IMR-90 (cell line): Measurements from ENCODE around the gene MMP2.

Experiments used
- BHLHE40 ChIP-seq: fragments of 150-350 bp; IDR thresholded peaks from 2 replicates; pipeline ENCODE4 v1.6.1; 2016; ENCODE audit warnings: mild to moderate bottlenecking, low read depth, low read length
- FOS ChIP-seq: fragments of 150-350 bp; IDR thresholded peaks from 2 replicates; pipeline ENCODE4 v1.6.1; 2016; ENCODE audit warnings: low read depth, low read length
- MXI1 ChIP-seq: IDR thresholded peaks from 2 replicates; pipeline ENCODE4 v1.6.1; 2012; ENCODE audit warnings: low read depth, mild to moderate bottlenecking, low read length, moderate library complexity, borderline replicate concordance
- POLR2A ChIP-seq: IDR thresholded peaks from 2 replicates; pipeline ENCODE4 v1.6.1; 2012; ENCODE audit warnings: mild to moderate bottlenecking, low read depth, low read length
- RAD21 ChIP-seq: IDR thresholded peaks from 2 replicates; pipeline ENCODE4 v1.6.1; 2012; ENCODE audit warnings: low read length, improper control_type of control experiment
- TF ChIP-seq, protein P1 (sequence below): conservative IDR thresholded peaks from 2 replicates; pipeline ENCODE4 v1.5.1; 2012; ENCODE audit warnings: mild to moderate bottlenecking, low read depth, low read length, improper control_type of control experiment

DNA sequence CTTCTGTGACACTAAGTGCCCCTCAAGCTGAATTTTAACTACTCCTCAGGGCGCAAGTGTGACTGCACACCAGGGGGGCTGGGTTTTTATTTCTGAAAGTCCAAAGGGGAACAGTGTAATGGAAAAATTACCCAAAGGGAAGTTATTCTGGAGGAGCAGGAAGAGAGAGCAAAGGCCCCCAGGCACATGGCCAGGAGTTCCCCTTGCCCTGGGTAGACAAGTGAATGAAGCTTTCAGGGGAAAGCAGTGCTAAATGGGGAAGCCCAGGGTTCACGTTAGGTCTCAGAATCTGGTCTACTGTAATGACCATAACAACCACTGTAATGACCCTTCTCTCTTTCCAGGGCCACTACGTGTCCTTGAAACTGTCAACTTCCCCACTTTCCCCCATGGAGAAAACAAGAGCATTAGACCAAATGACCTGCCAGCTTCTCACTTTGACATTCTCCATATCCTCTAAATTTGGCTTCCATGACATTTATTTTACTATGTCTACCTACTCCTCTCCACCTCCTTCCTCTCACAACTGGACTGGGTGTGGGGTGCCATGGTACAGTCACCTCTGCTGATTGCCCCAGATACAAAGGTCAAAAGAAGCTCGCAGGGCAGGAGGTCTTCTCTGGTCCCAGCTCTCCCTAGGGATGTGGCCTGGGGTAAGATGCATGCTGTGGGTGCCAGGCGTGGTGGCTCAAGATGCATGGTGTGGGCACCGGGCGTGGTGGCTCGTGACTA is 34.1 kb upstream of the MMP2 start:
- TF ChIP-seq, protein P1, sequence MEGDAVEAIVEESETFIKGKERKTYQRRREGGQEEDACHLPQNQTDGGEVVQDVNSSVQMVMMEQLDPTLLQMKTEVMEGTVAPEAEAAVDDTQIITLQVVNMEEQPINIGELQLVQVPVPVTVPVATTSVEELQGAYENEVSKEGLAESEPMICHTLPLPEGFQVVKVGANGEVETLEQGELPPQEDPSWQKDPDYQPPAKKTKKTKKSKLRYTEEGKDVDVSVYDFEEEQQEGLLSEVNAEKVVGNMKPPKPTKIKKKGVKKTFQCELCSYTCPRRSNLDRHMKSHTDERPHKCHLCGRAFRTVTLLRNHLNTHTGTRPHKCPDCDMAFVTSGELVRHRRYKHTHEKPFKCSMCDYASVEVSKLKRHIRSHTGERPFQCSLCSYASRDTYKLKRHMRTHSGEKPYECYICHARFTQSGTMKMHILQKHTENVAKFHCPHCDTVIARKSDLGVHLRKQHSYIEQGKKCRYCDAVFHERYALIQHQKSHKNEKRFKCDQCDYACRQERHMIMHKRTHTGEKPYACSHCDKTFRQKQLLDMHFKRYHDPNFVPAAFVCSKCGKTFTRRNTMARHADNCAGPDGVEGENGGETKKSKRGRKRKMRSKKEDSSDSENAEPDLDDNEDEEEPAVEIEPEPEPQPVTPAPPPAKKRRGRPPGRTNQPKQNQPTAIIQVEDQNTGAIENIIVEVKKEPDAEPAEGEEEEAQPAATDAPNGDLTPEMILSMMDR: no peak
- TF ChIP-seq POLR2A (no peak), FOS (no peak), MXI1 (no peak), BHLHE40 (no peak), RAD21 (no peak)
